ENCODE data around the gene TRAM2.

The TRAM2 gene

GRCh38 chr6:52518279-52518945 is 58.4 kb downstream of the TRAM2 start:
- Histone ChIP-seq H3K4me3 (peak overlapping the region; percentile 46), H3K27ac (peak overlapping the region; percentile 81 to 83)
- no peak for TF ChIP-seq CTCF (IDR thresholded peaks at IDR 0.05)
- no peak for DNase-seq (ENCODE audit: low spot score)

DNA sequence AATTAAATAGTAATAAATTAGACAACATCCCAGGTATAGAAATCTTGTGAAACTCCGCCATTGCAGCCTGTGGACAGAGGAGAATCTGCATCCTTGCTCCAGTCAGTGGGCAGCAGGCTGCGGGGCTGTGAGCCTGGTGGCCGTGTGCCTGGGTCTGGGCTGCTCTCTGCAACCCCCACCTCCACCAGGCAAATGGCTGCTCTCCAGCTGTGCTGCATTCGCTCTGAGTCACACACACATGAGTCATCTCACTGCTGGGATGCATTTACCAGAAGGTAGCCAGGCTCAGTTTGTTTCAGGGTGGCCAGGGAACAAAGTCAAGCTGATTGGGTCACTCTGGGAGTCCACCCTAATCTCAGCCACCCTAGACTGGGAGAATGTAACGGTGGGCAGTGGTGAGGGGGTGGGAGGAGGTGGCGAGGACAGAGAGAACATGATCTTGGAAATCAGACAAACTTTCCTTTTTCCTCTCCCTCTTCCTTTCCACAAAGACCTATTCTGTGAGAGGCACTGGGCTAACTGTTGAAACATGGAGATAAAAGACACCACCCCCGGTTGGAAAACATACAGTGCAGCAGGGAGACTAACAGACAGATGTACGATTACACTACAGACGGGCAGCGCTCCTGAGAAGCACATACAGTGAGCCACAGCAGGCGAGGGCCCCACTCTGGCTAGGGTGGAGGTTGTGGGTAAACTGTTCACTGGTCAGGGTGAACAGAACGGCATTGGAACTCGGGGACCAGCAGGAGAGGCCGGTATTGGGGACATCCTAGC is 59.2 kb downstream of the TRAM2 start:
- peak overlapping the region; percentile 46 for H3K4me3 ChIP-seq
- no peak for TF ChIP-seq CTCF (IDR thresholded peaks at IDR 0.05)
- H3K27ac ChIP-seq = peak overlapping the region; percentile 81 to 83
- peak; percentile 92 for DNase-seq (ENCODE audit: low spot score)

DNA sequence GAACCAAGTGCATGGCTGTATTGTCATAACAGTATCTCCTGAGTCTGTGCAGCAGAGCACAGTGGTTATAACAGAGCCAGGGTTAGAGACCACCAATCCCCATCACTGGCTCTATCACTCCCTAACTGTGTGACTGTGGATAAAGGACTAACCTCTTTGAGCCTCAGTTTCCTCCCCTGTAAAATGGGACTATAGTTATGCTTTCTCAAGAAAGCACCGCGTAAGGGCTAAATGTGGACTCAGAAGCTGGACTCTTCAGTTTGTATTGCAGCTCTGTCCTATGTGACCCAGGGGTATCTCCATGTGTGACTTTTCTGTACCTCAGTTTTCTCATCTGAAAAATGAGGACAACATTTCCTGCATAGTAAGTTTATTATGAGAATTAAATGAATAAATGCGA is 59.9 kb downstream of the TRAM2 start:
- H3K27ac ChIP-seq = peak overlapping the region in 1 of 2 donors; percentile 83
- no peak for TF ChIP-seq CTCF (IDR thresholded peaks at IDR 0.05)
- no peak for DNase-seq (ENCODE audit: low spot score)
- H3K4me3 ChIP-seq = no peak overlapping the region

- peak overlapping the region in 1 of 2 donors; percentile 83 for H3K27ac ChIP-seq
- H3K4me3 ChIP-seq = no peak overlapping the region
- DNase-seq (ENCODE audit: low spot score) = no peak
- no peak for TF ChIP-seq CTCF (IDR thresholded peaks at IDR 0.05)
Observed at GRCh38 chr6:52516269-52516668, 60.6 kb downstream of the TRAM2 start.

- H3K27ac ChIP-seq = peak overlapping the region; percentile 3 to 92
- DNase-seq (ENCODE audit: low spot score) = no peak
- no peak for TF ChIP-seq CTCF (IDR thresholded peaks at IDR 0.05)
- no peak overlapping the region for H3K4me3 ChIP-seq
Observed at GRCh38 chr6:52515219-52515960, 61.5 kb downstream of the TRAM2 start.

DNA sequence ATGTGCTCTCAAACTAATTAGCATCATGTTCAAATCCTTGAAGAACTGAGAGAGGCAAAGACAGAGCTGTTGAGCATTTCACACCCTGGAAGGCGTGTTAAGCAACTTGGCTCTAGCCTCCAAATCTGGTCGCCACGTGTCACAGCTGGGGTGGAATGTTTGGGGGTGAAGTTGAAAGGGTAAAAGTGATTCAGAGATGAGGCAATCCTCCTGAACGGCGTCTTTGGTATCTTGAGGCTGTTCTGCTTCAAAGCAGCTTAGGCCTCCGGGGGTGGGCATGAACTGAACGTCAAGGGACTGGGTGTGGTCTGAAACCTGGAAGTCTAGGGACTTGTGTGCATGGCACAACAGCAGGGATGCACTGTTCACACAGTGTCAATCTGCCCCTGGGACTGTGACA is 62.3 kb downstream of the TRAM2 start:
- Histone ChIP-seq H3K4me3 (no peak overlapping the region), H3K27ac (peak overlapping the region in 1 of 2 donors; percentile 92)
- TF ChIP-seq CTCF (IDR thresholded peaks at IDR 0.05) = no peak
- DNase-seq (ENCODE audit: low spot score) = no peak
